Activated CD4-positive, alpha-beta T cell treated with anti-CD3 and anti-CD28 coated beads, Interleukin-2, amount 50 U/mL, for 4 hours (primary cell): ENCODE results near the gene LIPE.

ENCODE experiments used
- DNase-seq, 2 experiments: peaks; one replicate each; pipeline ENCODE4 v3.0.0-alpha.2; 2020

LIPE gene

GRCh38 chr19:42352301-42353259 is 74.6 kb downstream of the LIPE start:
- no peak for DNase-seq
